Measurements from ENCODE around the gene BAX. TPM values are rescaled to one million over a fixed set of nuclear protein-coding genes. Genes with fewer than 3 reads are reported as not detected.

BAX gene
- total RNA-seq, 1 experiment from 2014 or later, result 103 TPM

- no peak for DNase-seq (ENCODE audit: low spot score)
- intact Hi-C loops (cut with micrococcal nuclease; ENCODE audit: unreplicated experiment), result no loop called here
- Histone ChIP-seq H3K4me1 (ENCODE audit: insufficient read depth, low read length, poor library complexity, severe bottlenecking) (no peaks in the 10 kb centered on the region), H3K27me3 (replicated peaks; ENCODE audit: insufficient read depth, low read depth, low read length, poor library complexity) (no peaks in the 10 kb centered on the region), H3K4me3 (ENCODE audit: low read depth, low read length, poor library complexity, severe bottlenecking) (no peak overlapping the region), H3K9me3 (ENCODE audit: low read depth, low read length, poor library complexity, severe bottlenecking) (no peaks in the 10 kb centered on the region), H3K36me3 (ENCODE audit: insufficient read depth, low read length, poor library complexity, severe bottlenecking) (peaks cover 63% of the 10 kb centered on the region), H3K27ac (ENCODE audit: low read depth, low read length, poor library complexity, severe bottlenecking) (no peak overlapping the region)
- CTCF ChIA-PET, result no interaction called here
- no TSS peak for BruUV-seq (replicated peaks)
- TF ChIP-seq EZH2 (IDR thresholded peaks at IDR 0.05; ENCODE audit: borderline replicate concordance, low read depth, low read length, poor library complexity, severe bottlenecking) (no peak), CTCF (conservative IDR thresholded peaks at IDR 0.05; ENCODE audit: low read depth, low read length) (no peak)
- POLR2A ChIA-PET (ENCODE audit: low non-redundant PET), result no interaction called here
These were observed 50.4 kb downstream of the BAX start for GRCh38 chr19:49004964-49005614.

GRCh38 chr19:49006905-49007304, 52.2 kb downstream of the BAX start:
- no peak for DNase-seq (ENCODE audit: low spot score)
- intact Hi-C loops (cut with micrococcal nuclease; ENCODE audit: unreplicated experiment), result no loop called here
- H3K36me3 ChIP-seq (ENCODE audit: insufficient read depth, low read length, poor library complexity, severe bottlenecking), result peaks cover 72% of the 10 kb centered on the region
- H3K4me3 ChIP-seq (ENCODE audit: low read depth, low read length, poor library complexity, severe bottlenecking), result no peak overlapping the region
- CTCF ChIA-PET, result no interaction called here
- H3K9me3 ChIP-seq (ENCODE audit: low read depth, low read length, poor library complexity, severe bottlenecking), result no peaks in the 10 kb centered on the region
- no peaks in the 10 kb centered on the region for H3K27me3 ChIP-seq (replicated peaks; ENCODE audit: insufficient read depth, low read depth, low read length, poor library complexity)
- no TSS peak for BruUV-seq (replicated peaks)
- H3K27ac ChIP-seq (ENCODE audit: low read depth, low read length, poor library complexity, severe bottlenecking), result no peak overlapping the region
- no peaks in the 10 kb centered on the region for H3K4me1 ChIP-seq (ENCODE audit: insufficient read depth, low read length, poor library complexity, severe bottlenecking)
- POLR2A ChIA-PET (ENCODE audit: low non-redundant PET), result no interaction called here
- no peak for TF ChIP-seq EZH2 (IDR thresholded peaks at IDR 0.05; ENCODE audit: borderline replicate concordance, low read depth, low read length, poor library complexity, severe bottlenecking)
- no peak for TF ChIP-seq CTCF (conservative IDR thresholded peaks at IDR 0.05; ENCODE audit: low read depth, low read length)

DNA sequence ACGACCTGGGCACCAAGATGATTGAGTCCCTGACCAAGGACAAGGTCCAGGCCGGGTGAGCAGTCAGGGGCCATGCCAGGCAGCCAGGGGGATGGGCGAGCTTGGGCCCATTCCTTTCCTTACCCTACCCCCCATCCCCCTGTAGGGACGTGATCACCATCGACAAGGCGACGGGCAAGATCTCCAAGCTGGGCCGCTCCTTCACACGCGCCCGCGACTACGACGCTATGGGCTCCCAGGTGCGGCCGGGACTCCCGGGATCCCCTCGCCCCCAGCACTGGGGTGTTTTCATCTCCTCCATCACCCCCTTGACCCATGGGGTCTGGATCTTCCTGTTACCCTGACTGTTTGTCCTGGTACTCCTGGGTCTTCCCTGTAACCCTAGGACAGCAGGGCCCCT, 55.2 kb downstream of the BAX start:
- H3K27ac ChIP-seq (ENCODE audit: low read depth, low read length, poor library complexity, severe bottlenecking), result no peak overlapping the region
- no peaks in the 10 kb centered on the region for H3K9me3 ChIP-seq (ENCODE audit: low read depth, low read length, poor library complexity, severe bottlenecking)
- CTCF ChIA-PET, result no interaction called here
- H3K27me3 ChIP-seq (replicated peaks; ENCODE audit: insufficient read depth, low read depth, low read length, poor library complexity), result no peaks in the 10 kb centered on the region
- intact Hi-C loops (cut with micrococcal nuclease; ENCODE audit: unreplicated experiment), result no loop called here
- no TSS peak for BruUV-seq (replicated peaks)
- H3K4me3 ChIP-seq (ENCODE audit: low read depth, low read length, poor library complexity, severe bottlenecking), result no peak overlapping the region
- H3K36me3 ChIP-seq (ENCODE audit: insufficient read depth, low read length, poor library complexity, severe bottlenecking), result peaks cover 48% of the 10 kb centered on the region
- POLR2A ChIA-PET (ENCODE audit: low non-redundant PET), result interaction anchor here (0.7 kb wide), 1 partner anchor 32 kb away, joined by 9 read pairs; no protein-coding TSS in a partner anchor
- no peaks in the 10 kb centered on the region for H3K4me1 ChIP-seq (ENCODE audit: insufficient read depth, low read length, poor library complexity, severe bottlenecking)
- TF ChIP-seq CTCF (conservative IDR thresholded peaks at IDR 0.05; ENCODE audit: low read depth, low read length), result no peak
- TF ChIP-seq EZH2 (IDR thresholded peaks at IDR 0.05; ENCODE audit: borderline replicate concordance, low read depth, low read length, poor library complexity, severe bottlenecking), result no peak
- DNase-seq (ENCODE audit: low spot score), result no peak

Measured in A673 (cell line).